Measurements from ENCODE around the gene SLC17A1.

DNA sequence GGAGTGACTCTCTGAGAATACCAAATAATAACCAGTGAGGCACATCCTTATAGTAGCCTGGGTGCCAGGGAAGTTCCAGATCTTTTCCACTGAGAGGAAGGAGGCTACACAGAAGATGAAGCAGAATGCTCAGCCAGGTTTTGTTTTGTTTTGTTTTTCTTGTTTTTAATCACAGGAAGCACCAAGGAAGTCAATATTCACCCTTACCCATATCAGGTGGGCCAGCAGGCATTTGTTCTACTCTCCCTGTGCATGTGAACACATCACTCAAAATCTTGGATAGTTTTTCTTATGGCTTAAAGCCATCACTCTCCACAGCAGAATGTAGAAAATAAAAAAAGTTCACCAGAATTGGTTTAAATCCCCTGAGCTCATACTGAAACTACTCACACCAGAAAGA is 10.5 kb downstream of the SLC17A1 start:
- TF ChIP-seq POLR2A (IDR thresholded peaks at IDR 0.05) = no peak
- TF ChIP-seq, protein P1, sequence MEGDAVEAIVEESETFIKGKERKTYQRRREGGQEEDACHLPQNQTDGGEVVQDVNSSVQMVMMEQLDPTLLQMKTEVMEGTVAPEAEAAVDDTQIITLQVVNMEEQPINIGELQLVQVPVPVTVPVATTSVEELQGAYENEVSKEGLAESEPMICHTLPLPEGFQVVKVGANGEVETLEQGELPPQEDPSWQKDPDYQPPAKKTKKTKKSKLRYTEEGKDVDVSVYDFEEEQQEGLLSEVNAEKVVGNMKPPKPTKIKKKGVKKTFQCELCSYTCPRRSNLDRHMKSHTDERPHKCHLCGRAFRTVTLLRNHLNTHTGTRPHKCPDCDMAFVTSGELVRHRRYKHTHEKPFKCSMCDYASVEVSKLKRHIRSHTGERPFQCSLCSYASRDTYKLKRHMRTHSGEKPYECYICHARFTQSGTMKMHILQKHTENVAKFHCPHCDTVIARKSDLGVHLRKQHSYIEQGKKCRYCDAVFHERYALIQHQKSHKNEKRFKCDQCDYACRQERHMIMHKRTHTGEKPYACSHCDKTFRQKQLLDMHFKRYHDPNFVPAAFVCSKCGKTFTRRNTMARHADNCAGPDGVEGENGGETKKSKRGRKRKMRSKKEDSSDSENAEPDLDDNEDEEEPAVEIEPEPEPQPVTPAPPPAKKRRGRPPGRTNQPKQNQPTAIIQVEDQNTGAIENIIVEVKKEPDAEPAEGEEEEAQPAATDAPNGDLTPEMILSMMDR (IDR thresholded peaks at IDR 0.05) = no peak
